ENCODE results near the gene IL11RA. TPM values are rescaled to one million over a fixed set of nuclear protein-coding genes. Genes with fewer than 3 reads are reported as not detected.

IL11RA gene
- total RNA-seq, 1 donor from 2014 or later, result 3.5 TPM

Other genes starting within 250 kb of the IL11RA start
- gene FAM219A, start 193.6 kb upstream of the IL11RA start, total RNA-seq, result 5.0 and 6.1 TPM in 2 replicates
- not detected in 2 replicates for gene DNAI1, start 193.4 kb upstream of the IL11RA start, total RNA-seq
- gene ENHO, start 129.2 kb upstream of the IL11RA start, total RNA-seq, result under 0.01 TPM in 1 of 2 replicates, not detected in the other
- gene CNTFR, start 62.5 kb upstream of the IL11RA start, total RNA-seq, result not detected in 2 replicates
- 16.9 and 17.7 TPM in 2 replicates for gene RPP25L, start 40.1 kb upstream of the IL11RA start, total RNA-seq
- gene DCTN3, start 31.7 kb upstream of the IL11RA start, total RNA-seq, result 76.0 and 80.8 TPM in 2 replicates
- 0.25 TPM in 1 of 2 replicates, not detected in the other for gene ARID3C, start 23.1 kb upstream of the IL11RA start, total RNA-seq
- gene SIGMAR1, start 14.4 kb upstream of the IL11RA start, total RNA-seq, result 34.9 and 48.4 TPM in 2 replicates
- gene GALT, start 5.5 kb upstream of the IL11RA start, total RNA-seq, result 23.5 and 33.4 TPM in 2 replicates
- gene CCL27, start 10.5 kb downstream of the IL11RA start, total RNA-seq, result not detected in 2 replicates
- not detected in 2 replicates for gene CCL19, start 39.1 kb downstream of the IL11RA start, total RNA-seq
- gene CCL21, start 58.0 kb downstream of the IL11RA start, total RNA-seq, result 1.8 and 12.0 TPM in 2 replicates

Measured in dermis microvascular lymphatic vessel endothelial cell (primary cell).